Ishikawa (cell line): Measurements from ENCODE around the gene BRWD1.

Experiments used
- CEBPB ChIP-seq: IDR thresholded peaks from 2 replicates; pipeline ENCODE4 v1.6.1; 2012
- EP300 ChIP-seq: IDR thresholded peaks from 2 replicates; pipeline ENCODE4 v1.6.1; 2012; ENCODE audit warnings: borderline replicate concordance
- FOXM1 ChIP-seq: IDR thresholded peaks from 2 replicates; pipeline ENCODE4 v1.6.1; 2012; ENCODE audit warnings: low read depth, borderline replicate concordance
- MAX ChIP-seq: IDR thresholded peaks from 2 replicates; pipeline ENCODE4 v1.6.1; 2012
- NFIC ChIP-seq: IDR thresholded peaks from 2 replicates; pipeline ENCODE4 v1.6.1; 2012
- TAF1 ChIP-seq: IDR thresholded peaks from 2 replicates; pipeline ENCODE4 v1.6.1; 2012; ENCODE audit warnings: low read depth, mild to moderate bottlenecking

- TF ChIP-seq EP300: no peak
- no peak for TF ChIP-seq CEBPB
- no peak for TF ChIP-seq MAX
- no peak for TF ChIP-seq FOXM1
- no peak for TF ChIP-seq NFIC
- no peak for TF ChIP-seq TAF1
Observed at GRCh38 chr21:39175154-39175553, 138.3 kb downstream of the BRWD1 start.
